SHP77 (cell line): ENCODE results near the gene ZNF581.

Source experiments
- DNase-seq, 2 experiments: peaks; one replicate each; lab custom pipeline; 2025; lab: John Stamatoyannopoulos, UW

Gene ZNF581

GRCh38 chr19:55611300-55611982, 32.0 kb upstream of the ZNF581 start:
- no peak for DNase-seq

DNA sequence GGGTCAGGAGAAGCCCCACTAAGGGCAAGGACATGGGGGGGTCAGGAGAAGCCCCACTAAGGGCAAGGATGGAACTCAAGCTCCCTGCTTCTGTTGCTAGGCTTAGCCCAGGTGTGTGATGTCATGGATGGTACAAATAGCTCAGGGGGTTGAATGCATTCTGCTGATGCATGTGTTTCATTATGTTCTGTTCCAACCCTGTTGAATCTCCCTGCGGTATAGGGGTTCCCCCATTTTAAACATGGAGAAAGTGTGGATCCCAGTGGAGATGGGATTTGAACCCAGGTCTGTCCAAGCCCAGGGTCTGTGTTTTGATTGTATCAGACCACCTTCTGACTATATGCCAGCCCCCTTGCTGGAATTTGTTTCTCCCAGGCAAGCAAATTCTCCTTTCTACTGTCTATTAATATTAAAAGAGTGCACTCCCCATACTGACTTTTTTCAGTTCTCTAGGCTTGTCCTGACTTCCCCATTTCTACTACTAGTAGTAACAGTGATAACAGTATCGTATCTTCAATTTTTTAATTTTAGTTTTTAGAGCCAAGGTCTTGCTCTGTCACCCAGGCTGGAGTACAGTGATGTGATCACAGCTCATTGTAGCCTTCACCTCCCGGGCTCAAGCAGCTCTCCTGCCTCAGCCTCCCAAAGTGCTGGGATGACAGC, 31.3 kb upstream of the ZNF581 start:
- DNase-seq: no peak

- no peak for DNase-seq
Measured at GRCh38 chr19:55613396-55613795, 30.1 kb upstream of the ZNF581 start.

GRCh38 chr19:55613930-55614710, 29.3 kb upstream of the ZNF581 start:
- DNase-seq: no peak

GRCh38 chr19:55614711-55615542, 28.5 kb upstream of the ZNF581 start:
- DNase-seq: no peak

DNA sequence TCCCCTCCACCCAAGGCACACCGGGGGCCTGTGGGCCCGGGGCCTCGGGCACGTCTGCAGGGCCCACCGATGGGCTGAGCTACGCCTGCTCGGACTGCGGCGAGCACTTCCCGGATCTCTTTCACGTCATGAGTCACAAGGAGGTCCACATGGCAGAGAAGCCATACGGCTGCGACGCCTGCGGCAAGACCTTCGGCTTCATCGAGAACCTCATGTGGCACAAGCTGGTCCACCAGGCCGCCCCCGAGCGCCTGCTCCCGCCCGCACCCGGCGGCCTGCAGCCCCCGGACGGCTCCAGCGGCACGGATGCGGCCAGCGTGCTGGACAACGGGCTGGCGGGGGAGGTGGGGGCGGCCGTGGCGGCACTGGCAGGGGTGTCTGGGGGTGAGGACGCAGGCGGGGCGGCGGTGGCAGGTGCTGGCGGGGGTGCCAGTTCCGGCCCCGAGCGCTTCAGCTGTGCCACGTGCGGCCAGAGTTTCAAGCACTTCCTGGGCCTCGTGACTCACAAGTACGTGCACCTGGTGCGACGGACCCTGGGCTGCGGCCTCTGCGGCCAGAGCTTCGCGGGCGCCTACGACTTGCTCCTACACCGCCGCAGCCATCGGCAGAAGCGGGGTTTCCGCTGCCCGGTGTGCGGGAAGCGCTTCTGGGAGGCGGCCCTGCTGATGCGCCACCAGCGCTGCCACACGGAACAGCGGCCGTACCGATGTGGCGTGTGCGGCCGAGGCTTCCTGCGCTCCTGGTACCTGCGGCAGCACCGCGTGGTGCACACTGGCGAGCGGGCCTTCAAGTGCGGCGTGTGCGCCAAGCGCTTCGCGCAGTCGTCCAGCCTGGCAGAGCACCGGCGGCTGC, 27.7 kb upstream of the ZNF581 start:
- no peak for DNase-seq

- no peak for DNase-seq
Measured at GRCh38 chr19:55616395-55616875, 27.0 kb upstream of the ZNF581 start.

DNA sequence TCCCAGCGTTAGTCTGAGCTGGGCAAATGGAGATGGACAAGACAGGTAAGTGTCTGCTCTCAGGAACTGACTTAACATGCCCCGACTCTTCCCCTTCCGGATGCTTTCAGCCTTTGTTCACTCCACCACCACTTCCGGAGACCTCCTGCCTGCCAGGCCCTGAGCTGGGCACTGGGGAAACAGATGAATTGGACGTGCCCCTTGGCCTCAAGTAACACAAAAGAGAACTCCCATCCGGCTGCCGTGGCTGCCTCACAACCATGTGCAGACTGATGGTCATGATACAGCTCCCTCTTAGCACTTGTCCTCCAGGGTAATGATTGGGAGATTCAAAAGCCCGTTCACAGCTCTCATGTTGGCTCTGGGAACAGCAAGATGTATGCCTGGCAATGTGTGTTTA, 26.0 kb upstream of the ZNF581 start:
- no peak for DNase-seq

GRCh38 chr19:55618426-55618825, 25.0 kb upstream of the ZNF581 start:
- no peak for DNase-seq

DNA sequence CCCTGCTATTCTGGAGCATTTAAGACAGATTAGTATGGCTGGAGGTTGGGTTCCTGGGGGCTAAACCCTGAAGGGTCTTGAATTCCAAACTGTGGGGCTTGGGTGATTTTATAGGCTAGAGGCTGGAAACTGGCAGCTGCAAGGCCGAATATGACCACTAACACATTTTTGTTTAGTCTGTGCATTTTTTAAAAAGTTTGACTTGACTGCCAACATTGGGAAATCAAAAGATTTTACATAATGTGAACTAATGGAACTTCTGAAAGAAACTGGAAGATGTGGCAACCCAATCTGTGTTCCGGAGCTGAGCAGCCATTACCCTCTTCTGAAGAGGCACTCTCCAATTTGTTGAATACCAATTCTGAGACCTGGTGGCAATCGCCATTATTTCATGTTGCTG, 24.2 kb upstream of the ZNF581 start:
- no peak for DNase-seq

DNA sequence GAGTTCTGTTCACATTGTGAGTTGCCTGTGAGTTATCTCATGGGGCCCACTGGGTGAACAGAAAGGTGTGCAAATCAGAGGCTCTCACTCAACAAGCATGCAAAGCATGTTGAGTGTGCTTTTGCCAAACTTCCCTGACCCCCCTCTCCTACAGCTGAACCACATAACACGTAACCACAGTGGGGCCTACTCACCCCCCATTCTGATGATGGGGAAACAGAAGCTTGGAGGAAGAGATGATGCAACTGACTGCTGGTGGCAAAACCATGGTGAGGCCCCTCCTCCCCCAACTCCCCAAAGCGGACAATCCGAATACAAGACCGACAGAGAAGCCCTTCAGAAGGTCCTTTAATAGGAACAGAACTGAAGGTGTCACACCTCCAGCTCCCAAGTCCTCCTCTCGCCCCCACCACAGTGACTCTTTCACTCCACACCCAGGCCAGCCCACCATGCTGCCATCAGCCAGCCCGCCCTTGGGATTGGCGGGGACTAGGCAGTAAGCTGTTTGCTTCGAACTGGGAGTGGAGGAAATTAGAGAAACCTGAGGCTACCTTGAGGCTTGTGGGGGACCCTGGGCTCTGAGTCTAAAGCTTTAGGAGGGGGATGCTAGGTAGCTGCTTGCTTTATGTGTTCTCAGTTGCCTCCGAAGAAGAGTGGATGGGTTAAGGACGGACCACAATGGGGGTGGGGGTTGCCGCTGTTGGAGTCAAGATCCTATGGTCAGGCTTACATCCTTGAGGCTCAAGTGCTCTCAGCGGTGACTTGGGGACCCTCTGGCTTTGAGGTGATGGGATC, 22.8 kb upstream of the ZNF581 start:
- no peak for DNase-seq

DNA sequence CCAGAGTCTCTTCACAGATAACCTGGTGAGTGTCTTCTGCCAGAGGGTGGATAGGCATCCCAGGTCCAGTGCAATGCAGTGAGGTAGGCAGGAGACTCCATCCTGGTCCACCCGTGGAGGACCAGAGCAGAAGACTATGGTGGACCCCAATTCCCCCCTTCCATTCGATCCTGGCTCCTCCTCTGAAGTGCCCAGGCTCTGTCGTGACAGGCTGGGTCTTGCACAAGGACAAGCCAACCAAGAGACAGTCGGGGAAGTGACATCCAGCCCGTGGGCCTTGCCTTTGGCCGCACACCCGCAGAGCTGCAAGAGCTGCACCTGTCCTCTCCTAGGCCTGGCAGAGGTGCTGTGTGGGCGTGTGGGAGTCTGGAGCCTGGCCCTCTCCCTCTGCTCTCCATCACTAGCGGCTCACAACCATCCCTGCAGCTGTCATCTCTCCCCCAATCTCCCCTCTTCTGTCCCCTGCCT, 22.2 kb upstream of the ZNF581 start:
- DNase-seq: no peak

DNA sequence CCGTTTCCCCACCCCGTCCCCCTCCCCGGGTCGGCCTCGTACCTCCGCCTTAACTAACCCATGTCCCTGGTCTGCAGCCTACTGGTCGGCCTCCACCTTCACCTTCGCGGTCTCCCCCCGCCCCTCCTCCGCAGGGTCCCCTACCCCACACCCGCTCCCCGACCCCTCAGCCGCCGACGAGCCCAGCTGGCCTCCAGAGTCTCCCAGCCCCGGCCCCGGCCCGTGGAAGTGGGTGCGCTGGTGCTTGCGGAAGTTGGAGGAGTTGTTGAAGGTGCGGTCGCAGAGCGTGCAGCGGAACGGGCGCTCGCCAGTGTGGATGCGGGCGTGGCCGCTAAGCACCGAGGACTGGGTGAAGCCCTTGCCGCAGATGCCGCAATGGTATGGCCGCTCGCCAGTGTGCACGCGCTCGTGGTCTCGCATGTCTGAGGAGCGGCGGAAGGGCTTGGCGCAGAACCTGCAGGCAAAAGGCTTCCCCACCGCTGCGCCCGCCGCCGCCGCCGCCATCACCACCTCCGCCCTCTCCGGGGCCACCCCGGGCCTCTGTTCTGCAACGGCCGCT, 21.7 kb upstream of the ZNF581 start:
- no peak for DNase-seq

GRCh38 chr19:55622242-55622969, 21.0 kb upstream of the ZNF581 start:
- DNase-seq: no peak

DNA sequence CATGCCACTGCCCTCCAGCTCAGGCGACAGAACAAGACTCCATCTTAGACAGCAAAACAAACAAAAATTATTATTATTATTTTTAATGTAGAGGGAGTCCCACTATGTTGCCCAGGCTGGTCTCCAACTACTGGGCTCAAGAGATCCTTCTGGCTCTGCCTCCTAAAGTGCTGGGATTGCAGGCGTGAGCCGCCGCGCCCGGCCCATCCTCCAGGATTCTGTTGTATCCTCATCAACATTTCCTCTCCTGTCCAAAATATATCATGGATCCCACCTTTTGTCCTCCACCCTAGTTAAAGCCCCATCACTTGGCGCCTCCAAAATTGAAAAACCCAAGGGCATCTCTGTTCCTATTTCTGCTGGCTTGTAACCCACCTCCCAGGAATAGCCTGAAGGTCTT, 20.3 kb upstream of the ZNF581 start:
- no peak for DNase-seq

- no peak for DNase-seq
Measured at GRCh38 chr19:55623561-55623960, 19.9 kb upstream of the ZNF581 start.

DNA sequence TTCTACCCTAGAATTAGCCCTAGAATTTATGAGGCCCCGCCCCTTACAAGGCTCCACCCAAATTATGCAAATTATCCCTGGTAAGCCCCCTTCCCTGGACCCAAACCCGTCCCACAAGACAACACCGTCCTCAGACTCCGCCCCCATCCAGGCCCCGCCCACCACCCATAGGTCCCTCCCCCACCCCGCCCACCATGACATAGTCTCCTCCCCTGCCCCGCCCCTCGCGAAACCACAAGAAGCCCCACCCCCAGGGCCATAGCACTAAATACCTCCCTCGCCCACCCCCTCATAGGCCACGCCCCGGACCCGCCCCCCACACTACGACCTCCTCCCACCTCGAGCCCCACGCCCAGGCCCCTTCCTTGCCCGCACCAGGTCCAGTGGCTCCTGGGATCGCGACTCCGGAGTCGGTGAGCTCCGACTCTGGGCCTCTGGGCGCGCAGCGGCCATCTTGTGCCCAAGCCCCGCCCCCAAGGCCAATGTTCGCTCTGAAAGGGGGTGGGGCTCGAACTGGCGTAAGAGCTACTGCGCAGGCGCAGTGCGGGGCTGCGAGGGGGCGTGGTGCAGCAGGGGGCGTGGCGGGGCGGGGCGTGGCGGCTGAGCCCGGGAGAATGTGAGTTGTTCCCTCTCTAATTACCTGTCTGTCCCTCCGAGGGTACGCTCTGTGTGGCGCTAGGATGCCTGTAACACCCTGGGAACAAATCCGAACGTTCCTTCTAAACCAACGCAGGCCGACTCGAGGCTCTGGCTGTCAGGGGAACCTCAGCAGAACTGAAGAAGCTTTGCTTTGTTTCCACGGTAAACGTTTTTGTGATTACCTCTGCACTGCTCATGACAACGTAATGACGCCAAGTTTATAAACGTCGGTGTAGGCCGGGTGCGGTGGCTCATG, 19.1 kb upstream of the ZNF581 start, which contains the start of gene ZNF784:
Gene ZNF784 (minus strand): TSS at position 458 of the 895 bp plus-strand sequence. CDS start 5 bp downstream, at position 453.
- peak; percentile 82 to 91 for DNase-seq

DNA sequence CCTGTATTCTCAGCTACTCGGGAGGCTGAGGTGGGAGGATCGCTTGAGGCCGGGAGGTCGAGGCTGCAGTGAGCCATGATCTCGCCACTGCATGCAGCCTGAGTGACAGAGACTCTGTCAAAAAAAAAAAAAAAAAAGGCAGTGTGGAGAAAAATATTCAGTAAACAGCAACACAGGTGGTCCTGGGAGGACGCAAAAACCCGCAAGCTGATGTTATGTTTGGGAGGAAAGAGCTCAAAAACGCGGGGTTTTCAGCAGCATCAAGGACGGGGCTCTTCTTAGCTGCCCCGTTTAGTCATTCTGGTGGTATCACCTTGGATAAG, 18.5 kb upstream of the ZNF581 start:
- DNase-seq: no peak
